ENCODE data around the gene AMPD2. TPM values are rescaled to one million over a fixed set of nuclear protein-coding genes. Genes with fewer than 3 reads are reported as not detected.
A peak's percentile ranks its signal among the peaks of the same experiment; 100 is the strongest.

Gene AMPD2
- total RNA-seq, 2 donors from 2014 or later, result 40.1 to 72.3 TPM

DNA sequence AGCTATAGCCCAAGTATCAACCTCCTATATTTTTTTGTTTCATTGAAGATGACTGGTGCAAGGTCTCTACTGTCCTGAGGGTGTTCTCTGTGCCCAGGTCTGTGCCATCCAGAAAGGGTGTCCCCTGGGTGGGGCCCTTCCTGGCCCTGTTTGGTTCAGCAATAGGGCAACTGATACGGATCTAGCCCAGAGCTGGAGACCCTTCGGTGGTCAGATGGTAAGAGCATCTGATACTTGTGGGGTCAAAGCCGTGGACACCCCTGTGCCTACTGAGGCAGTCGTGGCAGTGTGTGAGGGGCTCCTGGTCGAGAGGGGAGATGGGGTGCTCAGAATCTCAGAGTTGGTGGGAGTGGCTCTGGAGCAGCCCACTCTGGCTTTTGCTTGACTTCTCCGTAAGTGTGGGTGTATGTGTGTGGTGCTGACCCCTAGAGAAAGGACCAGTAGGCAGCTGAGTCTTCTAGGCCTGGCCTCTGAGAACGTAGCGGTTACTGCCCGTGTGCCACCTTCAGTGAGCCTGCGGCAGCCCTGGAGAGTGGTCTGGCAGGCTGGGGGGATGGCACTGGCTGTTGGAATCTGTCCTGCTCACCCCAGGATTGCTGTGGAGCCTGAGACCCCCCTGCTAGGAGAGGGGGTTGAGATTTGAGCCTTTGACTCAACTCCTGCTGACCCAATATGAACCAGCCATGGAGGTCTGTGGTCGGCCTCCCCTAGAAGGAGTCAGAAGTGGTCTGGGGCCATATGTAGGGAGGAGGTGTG is 2.7 kb downstream of the AMPD2 start:
- no peaks in the 10 kb centered on the region for H3K9me3 ChIP-seq
- peaks cover 8% of the 10 kb centered on the region for H3K4me1 ChIP-seq (replicated peaks)
- no peaks in the 10 kb centered on the region for H3K36me3 ChIP-seq
- no peak overlapping the region for H3K4me3 ChIP-seq
- H3K27ac ChIP-seq, result no peak overlapping the region
- H3K27me3 ChIP-seq (replicated peaks; ENCODE audit: insufficient read depth), result no peaks in the 10 kb centered on the region
- no peak for TF ChIP-seq POLR2A (IDR thresholded peaks at IDR 0.05)
- no peak for TF ChIP-seq POLR2AphosphoS5 (IDR thresholded peaks at IDR 0.05)
- TF ChIP-seq, protein P1, sequence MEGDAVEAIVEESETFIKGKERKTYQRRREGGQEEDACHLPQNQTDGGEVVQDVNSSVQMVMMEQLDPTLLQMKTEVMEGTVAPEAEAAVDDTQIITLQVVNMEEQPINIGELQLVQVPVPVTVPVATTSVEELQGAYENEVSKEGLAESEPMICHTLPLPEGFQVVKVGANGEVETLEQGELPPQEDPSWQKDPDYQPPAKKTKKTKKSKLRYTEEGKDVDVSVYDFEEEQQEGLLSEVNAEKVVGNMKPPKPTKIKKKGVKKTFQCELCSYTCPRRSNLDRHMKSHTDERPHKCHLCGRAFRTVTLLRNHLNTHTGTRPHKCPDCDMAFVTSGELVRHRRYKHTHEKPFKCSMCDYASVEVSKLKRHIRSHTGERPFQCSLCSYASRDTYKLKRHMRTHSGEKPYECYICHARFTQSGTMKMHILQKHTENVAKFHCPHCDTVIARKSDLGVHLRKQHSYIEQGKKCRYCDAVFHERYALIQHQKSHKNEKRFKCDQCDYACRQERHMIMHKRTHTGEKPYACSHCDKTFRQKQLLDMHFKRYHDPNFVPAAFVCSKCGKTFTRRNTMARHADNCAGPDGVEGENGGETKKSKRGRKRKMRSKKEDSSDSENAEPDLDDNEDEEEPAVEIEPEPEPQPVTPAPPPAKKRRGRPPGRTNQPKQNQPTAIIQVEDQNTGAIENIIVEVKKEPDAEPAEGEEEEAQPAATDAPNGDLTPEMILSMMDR (IDR thresholded peaks at IDR 0.05), result no peak
- DNase-seq (ENCODE audit: low spot score), result no peak
- WGBS, result 85% methylated on average over 11 of the region's 11 CpGs
- intact Hi-C loops (cut with DNase I), result no loop called here

DNA sequence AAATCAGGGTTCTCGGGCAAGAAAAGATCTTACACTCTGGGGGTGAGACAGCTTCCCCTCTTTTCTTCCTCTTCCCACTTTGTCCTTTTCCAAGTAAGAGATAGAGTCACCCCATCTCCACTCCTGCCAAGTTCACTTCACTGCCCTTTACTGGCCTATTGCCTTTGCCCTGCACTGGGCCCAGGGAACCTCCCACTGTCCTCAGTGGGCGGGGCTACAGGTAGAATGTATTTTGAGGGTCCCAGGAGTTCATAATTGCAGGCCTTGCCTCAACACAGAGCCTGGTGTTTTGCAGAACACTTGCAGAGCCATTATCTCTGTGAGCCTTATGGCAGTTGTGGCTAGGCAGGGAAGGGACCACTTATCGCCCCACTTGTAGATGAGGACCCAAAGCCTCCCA is 3.3 kb downstream of the AMPD2 start:
- intact Hi-C loops (cut with DNase I), result no loop called here
- Histone ChIP-seq H3K36me3 (no peaks in the 10 kb centered on the region), H3K27ac (no peak overlapping the region), H3K4me3 (no peak overlapping the region), H3K27me3 (replicated peaks; ENCODE audit: insufficient read depth) (no peaks in the 10 kb centered on the region), H3K4me1 (replicated peaks) (peaks cover 8% of the 10 kb centered on the region), H3K9me3 (no peaks in the 10 kb centered on the region)
- 98% methylated on average over 3 of the region's 3 CpGs for WGBS
- TF ChIP-seq POLR2A (IDR thresholded peaks at IDR 0.05), result no peak
- TF ChIP-seq, protein P1 (IDR thresholded peaks at IDR 0.05), result no peak
- no peak for TF ChIP-seq POLR2AphosphoS5 (IDR thresholded peaks at IDR 0.05)
- DNase-seq (ENCODE audit: low spot score), result no peak

DNA sequence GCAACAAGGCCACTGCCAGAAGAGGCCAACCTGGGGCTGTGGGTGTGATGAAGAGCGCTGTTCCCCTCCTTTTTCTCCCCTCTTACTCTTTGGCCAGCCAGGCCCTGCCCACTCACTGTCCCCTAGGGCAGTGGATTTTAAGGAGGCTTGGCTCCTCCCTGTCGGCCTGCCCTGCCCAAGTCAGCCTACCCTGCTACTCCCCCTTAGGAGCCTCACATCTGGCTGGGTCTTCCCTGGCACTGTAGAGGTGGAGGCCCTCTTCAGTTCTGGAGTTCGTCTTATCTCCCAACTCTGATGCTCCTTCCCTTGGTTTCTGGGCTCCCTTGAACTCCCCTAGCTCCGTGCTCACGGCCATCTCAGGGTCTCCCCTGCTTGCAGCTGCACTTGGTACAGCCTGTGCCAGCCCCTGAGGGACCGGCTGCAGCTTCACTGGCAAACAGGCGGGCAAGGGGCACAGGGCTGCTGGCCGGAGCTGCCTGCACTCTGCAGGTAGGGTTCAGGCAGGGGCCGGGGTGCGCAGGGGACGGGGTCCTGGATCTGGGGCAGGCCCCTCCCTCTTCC is 4.0 kb downstream of the AMPD2 start:
- H3K27me3 ChIP-seq (replicated peaks; ENCODE audit: insufficient read depth), result no peaks in the 10 kb centered on the region
- TF ChIP-seq, protein P1 (IDR thresholded peaks at IDR 0.05), result no peak
- TF ChIP-seq POLR2AphosphoS5 (IDR thresholded peaks at IDR 0.05) (no peak), POLR2A (IDR thresholded peaks at IDR 0.05) (no peak)
- H3K4me1 ChIP-seq (replicated peaks), result peaks cover 8% of the 10 kb centered on the region
- WGBS, result 51% methylated on average over 11 of the region's 11 CpGs
- H3K4me3 ChIP-seq, result peak overlapping the region in 1 of 2 donors; percentile 4
- intact Hi-C loops (cut with DNase I), result no loop called here
- no peaks in the 10 kb centered on the region for H3K9me3 ChIP-seq
- no peaks in the 10 kb centered on the region for H3K36me3 ChIP-seq
- DNase-seq (ENCODE audit: low spot score), result no peak
- peak overlapping the region; percentile 31 to 45 for H3K27ac ChIP-seq

DNA sequence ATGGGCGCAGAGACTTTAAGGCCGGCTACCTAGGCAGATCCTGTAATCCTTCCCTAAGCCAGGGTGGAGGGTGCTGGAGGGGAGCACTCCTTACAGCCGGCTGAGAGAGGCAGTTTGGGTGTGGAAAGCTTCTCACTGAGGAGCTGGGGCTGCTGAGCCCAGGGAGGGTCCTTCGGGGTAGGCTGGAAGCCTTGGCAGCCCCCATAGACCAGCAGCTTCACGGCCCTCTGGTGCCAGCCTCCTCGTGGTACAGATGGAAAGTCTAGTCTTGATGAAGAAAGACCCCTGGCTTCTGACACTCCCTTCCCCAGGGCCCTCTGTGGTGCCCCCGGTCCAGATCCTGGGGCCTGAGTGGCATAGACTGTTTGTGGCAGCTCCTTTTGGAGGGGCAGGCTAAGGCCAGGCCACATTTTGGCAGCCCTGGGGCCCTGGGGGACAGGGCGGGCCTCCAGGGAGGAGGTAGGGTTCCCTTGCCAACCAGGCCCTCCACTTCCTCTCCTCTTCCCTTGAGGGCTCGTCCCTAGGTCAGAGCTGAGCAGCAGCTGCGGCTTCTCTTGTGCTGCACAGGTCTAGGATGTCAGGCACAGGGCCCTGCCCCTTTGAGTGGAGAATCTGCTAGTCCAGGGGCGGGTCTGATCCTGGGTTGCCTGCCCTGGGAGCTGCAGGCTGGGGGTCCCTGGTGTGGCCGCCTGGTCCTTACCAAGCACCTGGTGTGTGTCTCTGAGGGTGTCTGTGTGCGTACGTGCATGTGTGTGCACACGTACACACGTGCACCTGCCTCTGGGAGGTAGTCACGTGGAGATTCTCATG is 4.8 kb downstream of the AMPD2 start:
- 70% methylated on average over 15 of the region's 17 CpGs for WGBS
- Histone ChIP-seq H3K27me3 (replicated peaks; ENCODE audit: insufficient read depth) (no peaks in the 10 kb centered on the region), H3K36me3 (no peaks in the 10 kb centered on the region), H3K4me3 (no peak overlapping the region), H3K27ac (peak overlapping the region; percentile 31 to 45), H3K4me1 (replicated peaks) (peaks cover 8% of the 10 kb centered on the region), H3K9me3 (no peaks in the 10 kb centered on the region)
- intact Hi-C loops (cut with DNase I), result no loop called here
- no peak for DNase-seq (ENCODE audit: low spot score)
- no peak for TF ChIP-seq POLR2A (IDR thresholded peaks at IDR 0.05)
- TF ChIP-seq POLR2AphosphoS5 (IDR thresholded peaks at IDR 0.05), result no peak
- TF ChIP-seq, protein P1 (IDR thresholded peaks at IDR 0.05), result no peak

All from prostate gland (tissue), 2 donors.